Tibial artery (tissue), 4 donors: ENCODE data around the gene PICALM.

ENCODE experiments used
- DNase-seq, 2 donors: peaks; one replicate each; pipeline ENCODE4 v3.0.0-alpha.2; 2019
- H3K27ac ChIP-seq, 2 donors: fragments of 200-600 bp; sonication (generic) in 1 of 2; 1 replicate in 1 of 2; 2 replicates in 1 of 2; pipeline ENCODE4 v1.5.1; 2018 to 2019; ENCODE audit warnings: mild to moderate bottlenecking in 1 of 2
- H3K27me3 ChIP-seq, 2 donors: fragments of 200-600 bp; sonication (generic) in 1 of 2; one replicate each; pipeline versions ENCODE4 v1.5.1 to v1.6.0; 2016 to 2019
- H3K36me3 ChIP-seq, 3 donors: fragments of 200-600 bp; sonication (generic) in 2 of 3; one replicate each; pipeline ENCODE4 v1.5.1; 2016 to 2019; ENCODE audit warnings: mild to moderate bottlenecking in 2 of 3
- H3K4me1 ChIP-seq, 4 donors: fragments of 200-600 bp; sonication (generic) in 2 of 4; 1 replicate in 3 of 4; 2 replicates in 1 of 4; pipeline ENCODE4 v1.5.1; 2016 to 2019
- H3K4me3 ChIP-seq, 2 donors: fragments of 200-600 bp; sonication (generic) in 1 of 2; 1 replicate in 1 of 2; 2 replicates in 1 of 2; pipeline ENCODE4 v1.5.1; 2018 to 2019; ENCODE audit warnings: mild to moderate bottlenecking in 2 of 2
- H3K9me3 ChIP-seq, 3 donors: fragments of 200-600 bp; sonication (generic) in 1 of 3; one replicate each; pipeline ENCODE4 v1.5.1; 2016 to 2019
- CTCF ChIP-seq, 2 experiments: fragments of 200-600 bp in 1 of 2; fragments of 450-650 bp in 1 of 2; IDR thresholded peaks; one replicate each; pipeline ENCODE4 v1.5.1; 2017 to 2019; ENCODE audit warnings: antibody characterized with exemption in 2 of 2, mild to moderate bottlenecking in 1 of 2, moderate library complexity in 1 of 2
- intact Hi-C: fragments of 100-400 bp; cut with DNase I; formaldehyde crosslinking; loops from one replicate; pipeline ENCODE4 v1.15.0; 2023; ENCODE audit warnings: low total_unique reads

Gene PICALM

DNA sequence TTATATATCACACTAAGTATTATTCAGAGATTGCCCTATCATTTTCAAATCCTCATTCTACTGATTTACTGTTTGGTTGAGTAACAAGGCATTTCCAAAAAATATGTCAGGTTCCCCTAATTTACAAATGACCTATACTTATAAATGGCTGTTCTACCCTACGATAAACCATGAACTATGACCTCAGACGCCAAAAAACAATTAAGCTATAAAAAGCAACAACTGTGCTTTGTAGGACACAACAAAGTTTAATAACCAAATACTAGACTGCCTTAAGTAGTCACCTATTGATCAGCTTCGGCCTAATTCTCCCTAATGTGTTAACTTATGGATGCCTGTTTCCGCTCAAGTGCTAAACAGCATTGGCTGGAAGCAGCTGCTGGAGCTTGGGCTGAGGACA, 53.2 kb downstream of the PICALM start:
- no peak overlapping the region for H3K27ac ChIP-seq
- H3K4me1 ChIP-seq, result peaks cover 0 to 9% (median 3%) of the 10 kb centered on the region in 4 donors
- DNase-seq, result no peak
- no peak overlapping the region for H3K4me3 ChIP-seq
- TF ChIP-seq CTCF (IDR thresholded peaks at IDR 0.05), result no peak
- no peaks in the 10 kb centered on the region for H3K27me3 ChIP-seq
- intact Hi-C loops, result no loop called here
- H3K36me3 ChIP-seq, result peaks cover 23 to 31% (median 24%) of the 10 kb centered on the region in 3 donors
- H3K9me3 ChIP-seq, result no peaks in the 10 kb centered on the region

DNA sequence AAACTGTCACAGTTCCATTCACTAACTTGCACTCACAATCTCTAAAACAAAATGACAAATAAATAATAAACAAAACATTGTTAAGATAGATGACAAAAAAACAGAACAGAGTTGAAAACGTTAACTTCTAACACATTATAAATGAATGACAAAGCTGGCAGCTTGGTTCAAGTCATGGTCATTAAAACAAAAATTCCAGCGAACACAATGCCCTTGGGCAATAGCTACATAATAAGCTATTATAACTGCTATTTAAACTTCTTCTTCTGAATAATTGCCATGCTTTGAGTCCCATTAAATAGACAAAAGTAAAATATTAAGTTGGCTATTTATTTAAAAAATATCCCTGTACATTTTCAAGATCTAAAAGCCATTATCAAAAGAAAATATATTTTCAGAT, 54.7 kb downstream of the PICALM start:
- no peak for DNase-seq
- intact Hi-C loops, result no loop called here
- no peaks in the 10 kb centered on the region for H3K9me3 ChIP-seq
- H3K36me3 ChIP-seq, result peaks cover 22 to 30% (median 26%) of the 10 kb centered on the region in 3 donors
- no peak overlapping the region for H3K4me3 ChIP-seq
- no peak for TF ChIP-seq CTCF (IDR thresholded peaks at IDR 0.05)
- peaks cover 0 to 8% (median 3%) of the 10 kb centered on the region in 4 donors for H3K4me1 ChIP-seq
- no peaks in the 10 kb centered on the region for H3K27me3 ChIP-seq
- H3K27ac ChIP-seq, result no peak overlapping the region

- intact Hi-C loops, result no loop called here
- Histone ChIP-seq H3K9me3 (no peaks in the 10 kb centered on the region), H3K27me3 (no peaks in the 10 kb centered on the region), H3K27ac (no peak overlapping the region), H3K4me1 (peaks cover 0 to 8% (median 3%) of the 10 kb centered on the region in 4 donors), H3K36me3 (peaks cover 21 to 35% (median 26%) of the 10 kb centered on the region in 3 donors), H3K4me3 (no peak overlapping the region)
- no peak for TF ChIP-seq CTCF (IDR thresholded peaks at IDR 0.05)
- DNase-seq, result no peak
Measured at GRCh38 chr11:86013713-86014112, 55.2 kb downstream of the PICALM start.

DNA sequence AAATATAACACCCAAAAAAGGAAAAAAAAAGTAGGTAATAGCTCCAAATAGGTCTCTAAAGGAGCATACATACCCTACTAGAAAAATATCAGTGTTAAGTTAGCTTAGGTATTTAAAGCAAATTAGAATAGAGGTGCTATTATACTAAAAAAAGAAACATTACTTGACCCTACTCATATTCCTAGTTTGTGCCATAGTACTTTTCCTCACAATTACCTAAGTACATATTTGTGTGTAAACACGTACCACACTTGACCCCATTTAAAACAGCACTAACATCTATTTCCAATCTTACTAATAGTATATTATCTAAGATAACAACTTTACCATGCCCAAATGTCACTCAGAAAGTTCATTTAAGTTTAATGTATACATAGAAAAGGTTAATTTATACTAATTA, 57.7 kb downstream of the PICALM start:
- Histone ChIP-seq H3K27ac (no peak overlapping the region), H3K27me3 (no peaks in the 10 kb centered on the region), H3K9me3 (no peaks in the 10 kb centered on the region), H3K36me3 (peaks cover 38 to 55% (median 38%) of the 10 kb centered on the region in 3 donors), H3K4me3 (no peak overlapping the region), H3K4me1 (peaks cover 0 to 5% (median under 1%) of the 10 kb centered on the region in 4 donors)
- no peak for DNase-seq
- TF ChIP-seq CTCF (IDR thresholded peaks at IDR 0.05), result no peak
- intact Hi-C loops, result no loop called here

- no peak for TF ChIP-seq CTCF (IDR thresholded peaks at IDR 0.05)
- Histone ChIP-seq H3K4me1 (no peaks in the 10 kb centered on the region), H3K27ac (no peak overlapping the region), H3K9me3 (no peaks in the 10 kb centered on the region), H3K27me3 (no peaks in the 10 kb centered on the region), H3K36me3 (peaks cover 77 to 93% (median 85%) of the 10 kb centered on the region in 3 donors), H3K4me3 (no peak overlapping the region)
- intact Hi-C loops, result no loop called here
- no peak for DNase-seq
Measured at GRCh38 chr11:86003654-86004053, 65.2 kb downstream of the PICALM start.

- no peak for DNase-seq
- peaks cover 84 to 93% (median 84%) of the 10 kb centered on the region in 3 donors for H3K36me3 ChIP-seq
- no peaks in the 10 kb centered on the region for H3K27me3 ChIP-seq
- no peak overlapping the region for H3K4me3 ChIP-seq
- H3K27ac ChIP-seq, result no peak overlapping the region
- H3K9me3 ChIP-seq, result no peaks in the 10 kb centered on the region
- TF ChIP-seq CTCF (IDR thresholded peaks at IDR 0.05), result no peak
- intact Hi-C loops, result no loop called here
- H3K4me1 ChIP-seq, result no peaks in the 10 kb centered on the region
Measured at GRCh38 chr11:86002431-86002830, 66.5 kb downstream of the PICALM start.
